ENCODE data around the gene ICA1L. TPM values are rescaled to one million over a fixed set of nuclear protein-coding genes. Genes with fewer than 3 reads are reported as not detected.
"Not testable (repeated sequence)": the region's sequence is repeated elsewhere in the genome, so short reads cannot be mapped to it uniquely, and the experiment has no call there.

ICA1L gene
- total RNA-seq, 1 donor from 2014 or later = 6.5 TPM

GRCh38 chr2:202910698-202911097 is 39.1 kb upstream of the ICA1L start:
- TF ChIP-seq, protein P1, sequence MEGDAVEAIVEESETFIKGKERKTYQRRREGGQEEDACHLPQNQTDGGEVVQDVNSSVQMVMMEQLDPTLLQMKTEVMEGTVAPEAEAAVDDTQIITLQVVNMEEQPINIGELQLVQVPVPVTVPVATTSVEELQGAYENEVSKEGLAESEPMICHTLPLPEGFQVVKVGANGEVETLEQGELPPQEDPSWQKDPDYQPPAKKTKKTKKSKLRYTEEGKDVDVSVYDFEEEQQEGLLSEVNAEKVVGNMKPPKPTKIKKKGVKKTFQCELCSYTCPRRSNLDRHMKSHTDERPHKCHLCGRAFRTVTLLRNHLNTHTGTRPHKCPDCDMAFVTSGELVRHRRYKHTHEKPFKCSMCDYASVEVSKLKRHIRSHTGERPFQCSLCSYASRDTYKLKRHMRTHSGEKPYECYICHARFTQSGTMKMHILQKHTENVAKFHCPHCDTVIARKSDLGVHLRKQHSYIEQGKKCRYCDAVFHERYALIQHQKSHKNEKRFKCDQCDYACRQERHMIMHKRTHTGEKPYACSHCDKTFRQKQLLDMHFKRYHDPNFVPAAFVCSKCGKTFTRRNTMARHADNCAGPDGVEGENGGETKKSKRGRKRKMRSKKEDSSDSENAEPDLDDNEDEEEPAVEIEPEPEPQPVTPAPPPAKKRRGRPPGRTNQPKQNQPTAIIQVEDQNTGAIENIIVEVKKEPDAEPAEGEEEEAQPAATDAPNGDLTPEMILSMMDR (IDR thresholded peaks at IDR 0.05) = no peak
- H3K27me3 Mint-ChIP-seq (ENCODE audit: unreplicated experiment) = no peaks in the 10 kb centered on the region
- H3K27ac Mint-ChIP-seq (ENCODE audit: unreplicated experiment) = no peak overlapping the region
- H3K4me3 Mint-ChIP-seq (ENCODE audit: unreplicated experiment) = peak overlapping the region; percentile 98
- H3K9me3 Mint-ChIP-seq (ENCODE audit: unreplicated experiment) = peaks cover under 1% of the 10 kb centered on the region
- H3K36me3 Mint-ChIP-seq (ENCODE audit: unreplicated experiment) = peaks cover 5% of the 10 kb centered on the region
- H3K4me1 Mint-ChIP-seq (ENCODE audit: unreplicated experiment) = peaks cover 21% of the 10 kb centered on the region
- DNase-seq (ENCODE audit: extremely low spot score, unreplicated experiment) = no peak

DNA sequence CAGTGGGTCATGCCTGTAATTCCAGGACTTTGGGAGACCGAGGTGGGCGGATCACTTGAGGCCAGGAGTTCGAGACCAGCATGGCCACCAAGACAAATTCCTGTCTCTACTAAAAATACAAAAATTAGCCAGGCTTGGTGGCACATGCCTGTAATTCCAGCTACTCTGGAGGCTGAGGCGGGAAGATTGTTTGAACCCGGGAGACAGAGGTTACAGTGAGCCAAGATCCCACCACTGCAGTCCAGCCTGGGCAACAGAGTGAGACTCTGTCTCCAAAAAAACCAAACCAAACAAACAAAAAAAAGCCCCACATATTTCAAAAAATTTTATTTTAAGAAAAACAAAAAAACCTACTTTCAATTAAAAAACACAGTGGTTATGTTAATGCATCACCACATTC is 38.7 kb upstream of the ICA1L start:
- H3K27ac Mint-ChIP-seq (ENCODE audit: unreplicated experiment); H3K36me3 Mint-ChIP-seq (ENCODE audit: unreplicated experiment); H3K9me3 Mint-ChIP-seq (ENCODE audit: unreplicated experiment); DNase-seq (ENCODE audit: extremely low spot score, unreplicated experiment); H3K27me3 Mint-ChIP-seq (ENCODE audit: unreplicated experiment): not testable (repeated sequence)
- Mint-ChIP-seq H3K4me3 (ENCODE audit: unreplicated experiment) (peak overlapping the region; percentile 98), H3K4me1 (ENCODE audit: unreplicated experiment) (peaks cover 21% of the 10 kb centered on the region)

DNA sequence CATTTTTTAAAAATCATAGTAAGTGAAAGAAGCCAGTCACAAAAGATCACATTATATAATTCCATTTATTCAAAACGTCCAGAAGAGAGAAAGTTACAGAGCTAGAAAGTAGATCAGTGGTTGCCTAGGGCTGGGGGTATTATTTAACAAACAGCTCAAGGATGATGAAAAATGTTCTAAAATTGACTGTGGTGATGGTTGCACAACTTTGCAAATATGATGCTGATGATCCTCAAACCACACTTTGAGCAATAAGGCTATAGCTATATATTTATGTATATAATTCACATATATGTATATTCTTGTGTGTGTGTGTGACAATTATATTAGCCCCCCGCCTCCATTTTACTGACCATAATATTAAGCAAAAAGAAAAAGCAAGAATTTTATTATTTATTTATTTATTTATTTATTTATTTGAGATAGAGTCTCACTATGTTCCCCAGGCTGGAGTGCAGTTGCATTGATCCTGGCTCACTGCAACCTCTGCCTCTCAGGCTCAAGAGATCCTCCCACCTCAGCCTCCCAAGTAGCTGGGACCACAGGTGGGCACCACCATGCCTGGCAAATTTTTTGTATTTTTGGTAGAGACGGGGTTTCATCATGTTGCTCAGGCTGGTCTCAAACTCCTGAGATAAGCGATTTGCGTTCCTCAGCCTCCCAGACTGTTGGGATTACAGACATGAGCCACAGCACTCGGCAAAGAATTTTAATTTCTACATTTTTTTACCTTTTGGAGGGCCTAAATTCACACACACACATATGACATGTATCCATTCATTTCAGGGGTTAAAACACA is 38.0 kb upstream of the ICA1L start:
- H3K4me3 Mint-ChIP-seq (ENCODE audit: unreplicated experiment) = peak overlapping the region; percentile 98
- peaks cover 14% of the 10 kb centered on the region for H3K36me3 Mint-ChIP-seq (ENCODE audit: unreplicated experiment)
- H3K27ac Mint-ChIP-seq (ENCODE audit: unreplicated experiment) = no peak overlapping the region
- no peak for DNase-seq (ENCODE audit: extremely low spot score, unreplicated experiment)
- H3K27me3 Mint-ChIP-seq (ENCODE audit: unreplicated experiment) = no peaks in the 10 kb centered on the region
- peaks cover 7% of the 10 kb centered on the region for H3K9me3 Mint-ChIP-seq (ENCODE audit: unreplicated experiment)
- peaks cover 21% of the 10 kb centered on the region for H3K4me1 Mint-ChIP-seq (ENCODE audit: unreplicated experiment)
- TF ChIP-seq, protein P1 (IDR thresholded peaks at IDR 0.05) = no peak

GRCh38 chr2:202908186-202908585 is 36.6 kb upstream of the ICA1L start:
- Mint-ChIP-seq H3K36me3 (ENCODE audit: unreplicated experiment) (peaks cover 23% of the 10 kb centered on the region), H3K27ac (ENCODE audit: unreplicated experiment) (no peak overlapping the region), H3K4me3 (ENCODE audit: unreplicated experiment) (no peak overlapping the region), H3K9me3 (ENCODE audit: unreplicated experiment) (peaks cover 15% of the 10 kb centered on the region), H3K27me3 (ENCODE audit: unreplicated experiment) (no peaks in the 10 kb centered on the region), H3K4me1 (ENCODE audit: unreplicated experiment) (peaks cover 21% of the 10 kb centered on the region)
- TF ChIP-seq, protein P1 (IDR thresholded peaks at IDR 0.05) = no peak
- DNase-seq (ENCODE audit: extremely low spot score, unreplicated experiment) = no peak

DNA sequence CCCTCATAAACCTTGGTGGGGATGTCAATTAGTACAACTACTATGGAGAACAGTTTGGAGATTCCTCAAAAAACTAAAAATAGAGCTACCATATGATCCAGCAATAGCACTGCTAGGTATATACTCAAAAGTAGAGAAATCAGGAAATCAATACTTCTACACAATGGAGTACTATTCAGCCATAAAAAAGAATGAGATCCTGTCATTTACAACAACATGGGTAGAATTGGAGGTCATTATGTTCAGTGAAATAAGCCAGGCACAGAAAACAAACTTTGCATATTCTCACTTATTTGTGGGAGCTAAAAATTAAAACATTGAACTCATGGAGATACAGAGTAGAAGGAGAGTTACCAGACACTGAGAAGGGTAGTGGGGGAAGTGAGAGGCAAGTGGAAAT is 33.9 kb upstream of the ICA1L start:
- Mint-ChIP-seq H3K36me3 (ENCODE audit: unreplicated experiment) (peaks cover 28% of the 10 kb centered on the region), H3K9me3 (ENCODE audit: unreplicated experiment) (peaks cover 15% of the 10 kb centered on the region), H3K4me1 (ENCODE audit: unreplicated experiment) (peaks cover 14% of the 10 kb centered on the region)
- not testable (repeated sequence) for H3K4me3 Mint-ChIP-seq (ENCODE audit: unreplicated experiment); H3K27ac Mint-ChIP-seq (ENCODE audit: unreplicated experiment); H3K27me3 Mint-ChIP-seq (ENCODE audit: unreplicated experiment); DNase-seq (ENCODE audit: extremely low spot score, unreplicated experiment)

GRCh38 chr2:202885190-202885589 is 13.6 kb upstream of the ICA1L start:
- Mint-ChIP-seq H3K27ac (ENCODE audit: unreplicated experiment) (no peak overlapping the region), H3K27me3 (ENCODE audit: unreplicated experiment) (no peaks in the 10 kb centered on the region), H3K36me3 (ENCODE audit: unreplicated experiment) (peaks cover 27% of the 10 kb centered on the region), H3K4me3 (ENCODE audit: unreplicated experiment) (no peak overlapping the region), H3K9me3 (ENCODE audit: unreplicated experiment) (no peaks in the 10 kb centered on the region), H3K4me1 (ENCODE audit: unreplicated experiment) (no peaks in the 10 kb centered on the region)
- no peak for DNase-seq (ENCODE audit: extremely low spot score, unreplicated experiment)
- TF ChIP-seq, protein P1 (IDR thresholded peaks at IDR 0.05) = no peak
